HUES64 (cell line): ENCODE data around the gene PSPH.
"Not testable (repeated sequence)": the region's sequence is repeated elsewhere in the genome, so short reads cannot be mapped to it uniquely, and the experiment has no call there.

ENCODE experiments used
- H3K27ac ChIP-seq: 2 replicates; pipeline ENCODE4 v1.7.0; 2013; ENCODE audit warnings: low read depth, low read length, inconsistent platforms
- H3K27me3 ChIP-seq: 2 replicates; pipeline ENCODE4 v1.6.1; 2013; ENCODE audit warnings: mild to moderate bottlenecking, low read length; ENCODE audit not compliant: insufficient read depth
- H3K36me3 ChIP-seq: 2 replicates; pipeline ENCODE4 v1.6.1; 2013; ENCODE audit warnings: mild to moderate bottlenecking, low read length; ENCODE audit not compliant: insufficient read depth
- H3K4me1 ChIP-seq: 2 replicates; pipeline ENCODE4 v1.6.1; 2013; ENCODE audit warnings: mild to moderate bottlenecking, low read length, moderate library complexity; ENCODE audit not compliant: insufficient read depth
- H3K4me3 ChIP-seq: 2 replicates; pipeline ENCODE4 v1.5.1; 2013; ENCODE audit warnings: mild to moderate bottlenecking, low read length, moderate library complexity
- H3K9ac ChIP-seq: 2 replicates; pipeline ENCODE4 v1.6.1; 2013; ENCODE audit warnings: mild to moderate bottlenecking, low read depth, low read length
- H3K9me3 ChIP-seq: 2 replicates; pipeline ENCODE4 v1.6.1; 2013; ENCODE audit warnings: low read depth, low read length; ENCODE audit not compliant: insufficient read depth
- WGBS: fragments of 150-250, 120-280 bp; methylation state at CpG from one replicate; pipeline ENCODE4 v1.1.7; 2013; ENCODE audit warnings: missing lambda C conversion rate; 5-methylcytosine and 5-hydroxymethylcytosine counted together

The PSPH gene

DNA sequence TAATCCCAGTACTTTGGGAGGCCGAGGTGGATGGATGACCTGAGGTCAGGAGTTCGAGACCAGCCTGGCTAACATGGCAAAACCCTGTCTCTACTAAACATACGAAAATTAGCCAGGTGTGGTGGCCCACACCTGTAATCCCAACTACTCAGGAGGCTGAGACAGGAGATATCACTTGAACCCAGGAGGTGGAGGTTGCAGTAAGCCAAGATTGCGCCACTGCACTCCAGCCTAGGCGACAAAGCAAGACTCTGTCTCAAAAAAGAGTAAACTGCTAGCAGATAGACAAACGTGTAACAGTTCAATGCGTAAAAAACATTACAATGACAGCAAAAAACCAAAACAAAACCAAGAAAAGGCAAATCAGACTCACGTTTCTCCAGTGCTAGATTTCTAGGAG, 19.7 kb downstream of the PSPH start:
- peaks cover 51% of the 10 kb centered on the region for H3K36me3 ChIP-seq
- H3K9ac ChIP-seq, H3K4me3 ChIP-seq, H3K9me3 ChIP-seq, H3K27ac ChIP-seq, H3K27me3 ChIP-seq, H3K4me1 ChIP-seq: not testable (repeated sequence)
- 85% methylated on average over 8 of the region's 8 CpGs for WGBS

- peaks cover 55% of the 10 kb centered on the region for H3K36me3 ChIP-seq
- WGBS, result 95% methylated on average over 8 of the region's 8 CpGs
- H3K4me1 ChIP-seq, result no peaks in the 10 kb centered on the region
- no peak overlapping the region for H3K9ac ChIP-seq
- no peak overlapping the region for H3K27ac ChIP-seq
- no peak overlapping the region for H3K4me3 ChIP-seq
- H3K9me3 ChIP-seq, result no peaks in the 10 kb centered on the region
- no peaks in the 10 kb centered on the region for H3K27me3 ChIP-seq
Measured at GRCh38 chr7:56030340-56030739, 20.9 kb downstream of the PSPH start.

GRCh38 chr7:56028942-56029630, 22.2 kb downstream of the PSPH start:
- 96% methylated on average over 7 of the region's 9 CpGs for WGBS
- peaks cover 62% of the 10 kb centered on the region for H3K36me3 ChIP-seq
- H3K9me3 ChIP-seq, result no peaks in the 10 kb centered on the region
- H3K9ac ChIP-seq, result no peak overlapping the region
- H3K27ac ChIP-seq, result no peak overlapping the region
- no peaks in the 10 kb centered on the region for H3K27me3 ChIP-seq
- H3K4me1 ChIP-seq, result no peaks in the 10 kb centered on the region
- H3K4me3 ChIP-seq, result no peak overlapping the region

- Histone ChIP-seq H3K4me1 (no peaks in the 10 kb centered on the region), H3K9ac (no peak overlapping the region), H3K36me3 (peaks cover 61% of the 10 kb centered on the region), H3K4me3 (no peak overlapping the region), H3K27ac (no peak overlapping the region), H3K9me3 (no peaks in the 10 kb centered on the region), H3K27me3 (no peaks in the 10 kb centered on the region)
- WGBS, result 97% methylated on average over 2 of the region's 2 CpGs
Measured at GRCh38 chr7:56026538-56026937, 24.7 kb downstream of the PSPH start.

GRCh38 chr7:56023500-56023899, 27.7 kb downstream of the PSPH start:
- Histone ChIP-seq H3K4me1 (no peaks in the 10 kb centered on the region), H3K27me3 (no peaks in the 10 kb centered on the region), H3K4me3 (no peak overlapping the region), H3K9me3 (no peaks in the 10 kb centered on the region), H3K36me3 (peaks cover 64% of the 10 kb centered on the region), H3K27ac (no peak overlapping the region), H3K9ac (no peak overlapping the region)

DNA sequence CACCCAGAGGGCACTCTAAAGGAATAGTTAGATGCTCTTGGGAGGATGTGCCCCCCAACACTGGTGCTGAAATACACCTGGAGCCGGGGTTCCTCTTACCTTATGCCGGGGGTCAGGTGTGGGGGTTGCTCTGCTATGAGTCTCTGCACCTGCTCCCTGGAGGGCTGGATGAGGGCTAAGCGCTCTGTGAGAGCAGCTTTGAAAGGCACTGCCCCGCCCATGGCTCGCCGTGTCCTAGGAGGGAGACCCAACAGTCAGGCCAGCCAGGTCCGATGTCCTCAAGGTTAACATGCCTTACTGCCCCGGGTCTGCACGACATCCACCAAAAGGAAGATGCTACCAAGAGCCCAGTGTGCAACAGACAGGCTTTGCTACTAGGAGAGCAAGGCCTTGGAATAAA, 31.7 kb downstream of the PSPH start:
- Histone ChIP-seq H3K4me3 (no peak overlapping the region), H3K4me1 (no peaks in the 10 kb centered on the region), H3K9ac (no peak overlapping the region), H3K27ac (no peak overlapping the region), H3K36me3 (peaks cover 65% of the 10 kb centered on the region), H3K27me3 (no peaks in the 10 kb centered on the region), H3K9me3 (no peaks in the 10 kb centered on the region)
- WGBS, result 95% methylated on average over 9 of the region's 9 CpGs

DNA sequence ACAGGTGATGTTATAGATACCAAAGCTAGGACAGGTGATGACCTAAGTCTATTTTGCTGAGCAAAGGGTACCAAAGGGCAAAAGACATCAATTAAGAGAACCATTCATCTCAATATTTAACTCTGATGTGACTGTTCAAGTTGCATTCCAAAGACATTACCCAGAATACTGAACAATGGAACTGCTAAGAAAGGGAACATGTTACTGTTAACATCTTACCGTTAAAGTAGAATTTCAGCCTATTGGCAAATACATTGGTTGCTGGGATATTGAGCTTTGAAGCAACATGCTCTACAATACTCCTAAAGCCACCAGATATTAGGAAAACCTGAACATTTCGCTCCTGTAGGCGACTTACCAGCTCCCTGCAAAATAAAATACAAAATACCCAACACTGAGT, 34.2 kb downstream of the PSPH start:
- not testable (repeated sequence) for H3K27ac ChIP-seq, H3K27me3 ChIP-seq, H3K4me3 ChIP-seq, H3K9me3 ChIP-seq, H3K9ac ChIP-seq, H3K4me1 ChIP-seq
- 100% methylated on average over 1 of the region's 3 CpGs for WGBS
- peaks cover 80% of the 10 kb centered on the region for H3K36me3 ChIP-seq

- H3K4me3 ChIP-seq, result no peak overlapping the region
- H3K4me1 ChIP-seq, result no peaks in the 10 kb centered on the region
- H3K9me3 ChIP-seq, result no peaks in the 10 kb centered on the region
- peaks cover 43% of the 10 kb centered on the region for H3K36me3 ChIP-seq
- 0 out of 2 replicates have a peak overlapping the region, but pooled peaks have one; percentile 40 for H3K9ac ChIP-seq
- H3K27ac ChIP-seq, result no peak overlapping the region
- 95% methylated on average over 7 of the region's 7 CpGs for WGBS
- no peaks in the 10 kb centered on the region for H3K27me3 ChIP-seq
Measured at GRCh38 chr7:56009695-56010094, 41.5 kb downstream of the PSPH start.

- WGBS, result 93% methylated on average over 9 of the region's 9 CpGs
- Histone ChIP-seq H3K36me3 (peaks cover 26% of the 10 kb centered on the region), H3K4me1 (no peaks in the 10 kb centered on the region), H3K27me3 (no peaks in the 10 kb centered on the region), H3K4me3 (no peak overlapping the region), H3K9me3 (no peaks in the 10 kb centered on the region), H3K9ac (no peak overlapping the region), H3K27ac (no peak overlapping the region)
Measured at GRCh38 chr7:56007891-56008290, 43.4 kb downstream of the PSPH start.

GRCh38 chr7:56007167-56007652, 44.0 kb downstream of the PSPH start:
- Histone ChIP-seq H3K36me3 (peaks cover 20% of the 10 kb centered on the region), H3K27me3 (no peaks in the 10 kb centered on the region), H3K27ac (no peak overlapping the region), H3K9ac (no peak overlapping the region), H3K9me3 (no peaks in the 10 kb centered on the region), H3K4me1 (no peaks in the 10 kb centered on the region), H3K4me3 (no peak overlapping the region)
- WGBS, result 93% methylated on average over 4 of the region's 4 CpGs

- 93% methylated on average over 4 of the region's 4 CpGs for WGBS
- peaks cover 13% of the 10 kb centered on the region for H3K36me3 ChIP-seq
- no peak overlapping the region for H3K9ac ChIP-seq
- no peak overlapping the region for H3K4me3 ChIP-seq
- no peaks in the 10 kb centered on the region for H3K9me3 ChIP-seq
- H3K27ac ChIP-seq, result no peak overlapping the region
- H3K4me1 ChIP-seq, result no peaks in the 10 kb centered on the region
- no peaks in the 10 kb centered on the region for H3K27me3 ChIP-seq
Measured at GRCh38 chr7:56003749-56004148, 47.5 kb downstream of the PSPH start.
